C4-2B (cell line): ENCODE results near the gene NEGR1.

Experiments used
- H3K27ac ChIP-seq: fragments of 450-650 bp; 2 replicates; pipeline ENCODE4 v1.5.1; 2017
- ZFX ChIP-seq: fragments of 450-650 bp; IDR thresholded peaks from 2 replicates; pipeline ENCODE4 v1.6.1; 2017
- TF ChIP-seq, protein P1 (sequence below): fragments of 450-650 bp; conservative IDR thresholded peaks from 2 replicates; pipeline ENCODE4 v1.5.1; 2017; ENCODE audit warnings: mild to moderate bottlenecking

Gene NEGR1

DNA sequence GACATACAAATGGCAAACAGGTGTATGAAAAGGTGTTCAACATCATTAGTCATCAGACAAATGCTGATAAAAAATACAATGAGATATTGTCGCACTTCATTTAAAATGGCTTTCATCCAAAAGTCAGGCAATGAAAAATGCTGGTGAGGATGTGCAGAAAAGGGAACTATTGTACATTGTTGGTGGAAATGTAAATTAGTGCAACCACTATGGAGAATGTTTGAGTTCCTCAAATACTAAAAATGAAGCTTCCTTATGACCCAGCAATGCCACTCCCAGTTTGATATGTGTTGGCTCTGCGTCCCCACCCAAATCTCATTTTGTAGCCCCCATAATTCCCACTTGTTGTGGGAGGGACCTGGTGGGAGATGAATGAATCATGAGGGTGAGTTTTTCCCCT lies 891.8 kb downstream of the NEGR1 start:
- no peak overlapping the region for H3K27ac ChIP-seq
- TF ChIP-seq, protein P1, sequence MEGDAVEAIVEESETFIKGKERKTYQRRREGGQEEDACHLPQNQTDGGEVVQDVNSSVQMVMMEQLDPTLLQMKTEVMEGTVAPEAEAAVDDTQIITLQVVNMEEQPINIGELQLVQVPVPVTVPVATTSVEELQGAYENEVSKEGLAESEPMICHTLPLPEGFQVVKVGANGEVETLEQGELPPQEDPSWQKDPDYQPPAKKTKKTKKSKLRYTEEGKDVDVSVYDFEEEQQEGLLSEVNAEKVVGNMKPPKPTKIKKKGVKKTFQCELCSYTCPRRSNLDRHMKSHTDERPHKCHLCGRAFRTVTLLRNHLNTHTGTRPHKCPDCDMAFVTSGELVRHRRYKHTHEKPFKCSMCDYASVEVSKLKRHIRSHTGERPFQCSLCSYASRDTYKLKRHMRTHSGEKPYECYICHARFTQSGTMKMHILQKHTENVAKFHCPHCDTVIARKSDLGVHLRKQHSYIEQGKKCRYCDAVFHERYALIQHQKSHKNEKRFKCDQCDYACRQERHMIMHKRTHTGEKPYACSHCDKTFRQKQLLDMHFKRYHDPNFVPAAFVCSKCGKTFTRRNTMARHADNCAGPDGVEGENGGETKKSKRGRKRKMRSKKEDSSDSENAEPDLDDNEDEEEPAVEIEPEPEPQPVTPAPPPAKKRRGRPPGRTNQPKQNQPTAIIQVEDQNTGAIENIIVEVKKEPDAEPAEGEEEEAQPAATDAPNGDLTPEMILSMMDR: no peak
- no peak for TF ChIP-seq ZFX

DNA sequence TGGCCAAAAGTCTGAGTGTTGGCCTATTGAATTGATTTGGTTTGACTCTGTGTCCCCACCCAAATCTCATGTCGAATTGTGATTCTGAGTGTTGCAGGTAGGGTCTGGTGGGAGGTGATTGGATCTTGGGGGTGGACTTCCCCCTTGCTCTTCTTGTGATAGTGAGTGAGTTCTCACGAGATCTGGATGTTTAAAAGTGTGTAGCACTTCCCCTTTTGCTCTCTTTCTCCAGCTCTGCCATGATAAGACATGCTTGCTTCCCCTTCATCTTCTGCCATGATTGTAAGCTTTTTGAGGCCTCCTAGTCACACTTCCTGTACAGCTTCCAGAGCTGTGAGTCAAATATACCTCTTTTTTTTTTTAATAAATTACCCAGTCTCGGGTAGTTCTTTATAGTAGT lies 904.5 kb downstream of the NEGR1 start:
- H3K27ac ChIP-seq: no peak overlapping the region
- TF ChIP-seq, protein P1: no peak
- TF ChIP-seq ZFX: no peak

DNA sequence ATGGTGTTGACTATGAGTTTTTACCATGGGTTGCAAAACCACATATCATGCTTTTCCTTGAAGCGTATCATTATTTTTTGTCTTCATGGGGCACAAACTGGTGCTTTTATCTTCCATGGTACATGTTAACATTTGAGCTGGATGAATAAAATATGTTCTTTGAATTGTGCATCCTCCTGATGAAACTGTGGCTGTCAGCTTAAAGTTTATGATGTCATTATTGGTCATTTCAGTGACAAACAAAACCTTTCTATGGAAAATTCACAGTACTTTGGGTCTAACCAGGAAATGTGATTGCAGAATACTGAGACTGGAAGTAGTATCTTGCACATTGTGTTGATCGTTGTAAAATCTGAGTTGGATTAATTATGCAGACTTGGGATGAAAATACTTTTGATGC lies 909.8 kb downstream of the NEGR1 start:
- H3K27ac ChIP-seq: no peak overlapping the region
- TF ChIP-seq, protein P1: no peak
- TF ChIP-seq ZFX: no peak

DNA sequence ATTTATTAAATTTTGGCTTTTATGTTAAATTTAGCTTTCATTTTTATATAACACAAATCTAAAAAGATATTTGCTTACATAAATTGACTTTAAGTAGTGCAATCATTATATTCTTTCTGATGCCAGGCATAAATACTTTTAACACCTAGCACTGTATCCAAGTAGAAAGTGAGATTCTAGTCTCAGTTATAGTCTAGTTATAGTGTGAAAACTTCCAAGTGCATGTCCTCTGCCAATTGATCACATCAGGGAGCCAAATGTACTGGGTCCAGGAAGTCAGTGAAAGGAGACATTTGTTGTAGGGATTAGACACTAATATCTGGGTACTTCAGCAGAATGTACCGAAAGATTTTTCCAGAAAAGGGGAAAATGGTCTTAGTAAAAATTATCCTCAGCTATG lies 910.8 kb downstream of the NEGR1 start:
- no peak for TF ChIP-seq ZFX
- TF ChIP-seq, protein P1: no peak
- H3K27ac ChIP-seq: no peak overlapping the region

DNA sequence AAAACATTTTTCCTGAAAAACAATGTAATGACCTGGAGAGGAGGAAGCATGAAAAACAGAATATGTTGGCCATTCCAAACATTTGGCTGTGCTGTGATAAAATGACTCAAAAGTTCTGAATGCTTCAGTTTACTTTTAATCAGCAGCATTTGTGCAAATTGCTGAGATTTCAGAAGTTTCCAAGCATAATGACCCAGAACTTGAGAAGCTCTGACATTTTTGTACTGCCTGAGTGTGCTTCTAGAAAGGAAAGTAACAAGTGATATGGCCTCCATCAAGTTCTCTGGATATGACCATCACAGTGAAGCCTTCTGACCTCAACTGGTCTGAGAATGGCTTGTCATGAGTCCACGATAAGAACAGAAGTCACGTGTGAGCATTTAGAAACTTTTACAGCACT lies 918.1 kb downstream of the NEGR1 start:
- no peak overlapping the region for H3K27ac ChIP-seq
- no peak for TF ChIP-seq ZFX

DNA sequence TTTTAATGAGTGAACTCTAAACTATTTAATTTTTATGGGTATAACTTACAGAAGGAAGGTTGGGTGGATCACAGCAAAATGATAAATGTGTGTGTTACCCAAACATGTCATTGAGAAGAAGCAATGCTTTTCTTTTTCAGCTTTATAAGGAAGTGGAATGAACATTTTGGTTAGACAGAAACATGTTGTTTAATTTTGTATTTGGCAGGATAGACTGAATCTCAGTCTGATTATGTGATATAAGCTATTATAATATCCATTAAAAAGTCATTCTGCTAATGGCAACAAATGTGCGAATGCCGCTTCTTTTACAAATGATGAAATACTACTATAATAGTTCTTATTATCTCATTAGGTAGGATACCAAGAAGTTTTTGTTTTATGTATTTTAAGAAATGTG lies 919.6 kb downstream of the NEGR1 start:
- TF ChIP-seq, protein P1: no peak
- no peak for TF ChIP-seq ZFX
- H3K27ac ChIP-seq: no peak overlapping the region

DNA sequence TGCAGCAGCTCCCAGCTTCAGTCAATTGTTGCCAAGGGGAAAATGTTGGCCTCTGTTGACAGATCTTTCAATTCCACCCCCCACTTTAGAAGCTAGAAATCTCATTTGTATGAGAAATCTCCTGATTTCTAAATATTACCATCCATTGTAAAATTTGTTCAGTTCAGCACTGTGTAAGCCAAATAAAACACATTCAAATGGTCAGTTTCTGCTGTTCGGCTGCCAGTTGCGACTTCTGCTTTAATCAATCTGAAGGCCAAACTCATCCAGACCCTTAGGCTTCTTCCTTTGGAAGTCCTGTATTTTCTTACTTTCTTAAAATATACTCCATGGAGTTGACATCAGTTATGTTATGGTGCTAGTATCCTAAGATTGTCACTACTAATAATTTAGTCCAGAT lies 920.3 kb downstream of the NEGR1 start:
- TF ChIP-seq, protein P1: no peak
- no peak for TF ChIP-seq ZFX
- H3K27ac ChIP-seq: no peak overlapping the region

DNA sequence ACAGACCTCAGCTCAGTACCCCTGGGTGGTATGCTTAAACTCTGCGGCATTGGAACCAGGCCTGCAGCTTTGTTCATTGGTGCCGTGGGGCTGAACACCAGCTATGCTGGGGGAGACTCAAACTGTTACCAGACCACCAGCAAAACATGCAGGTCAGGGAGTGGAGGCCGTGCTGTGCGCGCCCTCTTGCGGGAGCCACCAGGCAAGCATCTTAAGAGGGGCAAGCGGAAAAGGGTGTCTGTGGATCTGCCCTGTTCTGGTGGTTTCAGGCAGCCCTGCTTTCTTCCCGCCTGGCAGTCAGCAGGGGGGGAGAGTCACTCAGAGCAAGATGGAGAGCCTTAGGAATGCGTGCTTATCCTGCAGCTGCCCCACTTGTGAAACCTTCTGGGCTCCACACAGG lies 924.6 kb downstream of the NEGR1 start:
- no peak for TF ChIP-seq ZFX
- TF ChIP-seq, protein P1: no peak
- no peak overlapping the region for H3K27ac ChIP-seq
